Peyer's patch (tissue), 4 donors: ENCODE results near the gene DGKI. TPM values are rescaled to one million over a fixed set of nuclear protein-coding genes. Genes with fewer than 3 reads are reported as not detected.

Experiments
- DNase-seq, 3 donors: peaks; one replicate each; pipeline ENCODE4 v3.0.0-alpha.2; 2017 to 2019
- H3K27ac ChIP-seq, 4 donors: fragments of 200-600 bp; sonication (generic); one replicate each; pipeline ENCODE4 v1.5.1; 2016 to 2019
- H3K27me3 ChIP-seq, 2 donors: fragments of 200-600 bp; sonication (generic); one replicate each; pipeline ENCODE4 v1.5.1; 2019
- H3K36me3 ChIP-seq, 3 donors: fragments of 200-600 bp; sonication (generic); one replicate each; pipeline ENCODE4 v1.5.1; 2016 to 2019
- H3K4me1 ChIP-seq, 4 donors: fragments of 200-600 bp; sonication (generic); one replicate each; pipeline ENCODE4 v1.5.1; 2016 to 2019
- H3K4me3 ChIP-seq, 4 donors: fragments of 200-600 bp; sonication (generic); 1 replicate in 3 of 4; 2 replicates in 1 of 4; pipeline ENCODE4 v1.5.1; 2016 to 2019; ENCODE audit warnings: mild to moderate bottlenecking in 1 of 4
- H3K9me3 ChIP-seq, 4 donors: fragments of 200-600 bp; sonication (generic); one replicate each; pipeline ENCODE4 v1.5.1; 2016 to 2019; ENCODE audit warnings: mild to moderate bottlenecking in 1 of 4
- POLR2A ChIP-seq, 2 donors: fragments of 450-650 bp; IDR thresholded peaks; one replicate each; pipeline ENCODE4 v1.5.1; 2017; ENCODE audit warnings: antibody characterized with exemption in 2 of 2, mild to moderate bottlenecking in 2 of 2, moderate library complexity in 2 of 2
- total RNA-seq, 4 donors: library from RNA; depleted of rRNA; stranded (reverse); fragments of >200 nt; gene quantifications; one replicate each; pipeline ENCODE4 v1.1.0, GENCODE V29; 2016
- TF ChIP-seq, protein P1 (sequence below), 6 experiments: fragments of 450-650 bp in 4 of 6; fragments of 200-600 bp in 2 of 6; sonication (generic) in 1 of 6; IDR thresholded peaks; one replicate each; pipeline ENCODE4 v1.5.1; 2017 to 2019; ENCODE audit warnings: antibody characterized with exemption in 6 of 6, mild to moderate bottlenecking in 3 of 6, moderate library complexity in 1 of 6

The DGKI gene
- total RNA-seq, 4 donors from 2014 or later: 0.19 to 0.40 (median 0.35) TPM; not detected in 1

DNA sequence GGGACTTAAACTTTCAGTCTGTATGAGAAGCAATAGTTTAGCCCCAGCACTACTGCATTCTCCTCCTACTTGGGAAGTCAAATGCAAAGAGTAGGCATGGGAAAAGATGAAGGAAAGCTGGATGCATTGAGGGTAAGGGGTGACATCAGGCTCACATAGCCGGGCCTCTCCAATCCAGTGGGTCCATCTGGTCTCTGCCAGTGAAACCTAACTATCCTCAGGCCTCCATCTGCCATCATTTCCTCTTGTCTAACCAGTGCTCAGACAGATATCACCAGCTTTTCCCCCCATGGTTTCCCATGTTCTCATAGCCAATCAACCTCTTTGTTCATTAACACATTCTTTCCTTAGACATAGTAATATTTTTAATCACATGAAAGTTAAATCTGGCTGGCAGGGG is 118.3 kb downstream of the DGKI start:
- Histone ChIP-seq H3K4me3 (no peak overlapping the region), H3K36me3 (no peaks in the 10 kb centered on the region), H3K4me1 (no peaks in the 10 kb centered on the region), H3K9me3 (no peaks in the 10 kb centered on the region), H3K27me3 (no peaks in the 10 kb centered on the region), H3K27ac (no peak overlapping the region)
- TF ChIP-seq, protein P1, sequence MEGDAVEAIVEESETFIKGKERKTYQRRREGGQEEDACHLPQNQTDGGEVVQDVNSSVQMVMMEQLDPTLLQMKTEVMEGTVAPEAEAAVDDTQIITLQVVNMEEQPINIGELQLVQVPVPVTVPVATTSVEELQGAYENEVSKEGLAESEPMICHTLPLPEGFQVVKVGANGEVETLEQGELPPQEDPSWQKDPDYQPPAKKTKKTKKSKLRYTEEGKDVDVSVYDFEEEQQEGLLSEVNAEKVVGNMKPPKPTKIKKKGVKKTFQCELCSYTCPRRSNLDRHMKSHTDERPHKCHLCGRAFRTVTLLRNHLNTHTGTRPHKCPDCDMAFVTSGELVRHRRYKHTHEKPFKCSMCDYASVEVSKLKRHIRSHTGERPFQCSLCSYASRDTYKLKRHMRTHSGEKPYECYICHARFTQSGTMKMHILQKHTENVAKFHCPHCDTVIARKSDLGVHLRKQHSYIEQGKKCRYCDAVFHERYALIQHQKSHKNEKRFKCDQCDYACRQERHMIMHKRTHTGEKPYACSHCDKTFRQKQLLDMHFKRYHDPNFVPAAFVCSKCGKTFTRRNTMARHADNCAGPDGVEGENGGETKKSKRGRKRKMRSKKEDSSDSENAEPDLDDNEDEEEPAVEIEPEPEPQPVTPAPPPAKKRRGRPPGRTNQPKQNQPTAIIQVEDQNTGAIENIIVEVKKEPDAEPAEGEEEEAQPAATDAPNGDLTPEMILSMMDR (IDR thresholded peaks at IDR 0.05): no peak
- TF ChIP-seq POLR2A (IDR thresholded peaks at IDR 0.05): no peak
- DNase-seq: no peak

DNA sequence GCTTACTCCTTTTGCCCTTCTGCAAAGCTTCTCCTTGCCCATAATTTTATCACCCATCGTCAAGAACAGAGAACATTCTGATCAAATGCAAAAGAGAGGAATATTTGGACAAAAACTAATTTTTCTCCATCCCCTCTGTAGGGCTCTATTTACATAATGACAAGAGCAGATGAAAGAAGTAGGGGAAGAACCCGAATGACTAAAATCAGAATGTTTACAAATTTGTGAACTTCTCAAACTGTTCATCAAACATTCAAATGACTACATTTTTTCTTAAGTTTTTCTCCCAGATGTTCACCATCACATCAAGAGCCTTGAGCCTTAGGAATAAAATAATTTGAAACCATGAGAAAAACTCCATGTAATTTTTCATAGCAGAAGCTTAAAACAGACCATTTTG is 119.4 kb downstream of the DGKI start:
- H3K36me3 ChIP-seq: no peaks in the 10 kb centered on the region
- H3K4me3 ChIP-seq: no peak overlapping the region
- H3K27me3 ChIP-seq: no peaks in the 10 kb centered on the region
- no peak for DNase-seq
- no peaks in the 10 kb centered on the region for H3K9me3 ChIP-seq
- H3K4me1 ChIP-seq: no peaks in the 10 kb centered on the region
- H3K27ac ChIP-seq: no peak overlapping the region
- TF ChIP-seq, protein P1 (IDR thresholded peaks at IDR 0.05): no peak
- TF ChIP-seq POLR2A (IDR thresholded peaks at IDR 0.05): no peak

DNA sequence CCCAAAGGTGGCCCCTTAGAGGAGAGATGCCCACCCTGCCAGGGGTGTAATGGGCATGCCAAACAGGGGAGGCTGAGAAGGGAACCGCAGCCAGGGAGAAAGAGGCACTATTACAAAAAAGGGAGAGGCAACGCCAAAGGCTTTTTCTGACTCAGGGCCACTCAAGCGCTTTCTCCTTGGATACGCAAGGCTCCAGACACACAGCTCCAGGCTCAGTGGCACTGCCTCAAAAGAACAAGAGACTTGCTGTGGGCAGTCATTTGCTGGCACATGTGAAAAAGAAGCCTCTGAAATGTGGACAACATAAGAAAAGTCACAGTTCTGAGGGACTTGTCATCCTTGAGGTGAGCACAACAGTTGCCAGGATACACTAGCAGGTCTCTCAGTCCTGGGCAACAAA is 128.4 kb downstream of the DGKI start:
- H3K36me3 ChIP-seq: no peaks in the 10 kb centered on the region
- no peak for DNase-seq
- no peak overlapping the region for H3K4me3 ChIP-seq
- no peaks in the 10 kb centered on the region for H3K4me1 ChIP-seq
- no peaks in the 10 kb centered on the region for H3K9me3 ChIP-seq
- TF ChIP-seq POLR2A (IDR thresholded peaks at IDR 0.05): no peak
- TF ChIP-seq, protein P1 (IDR thresholded peaks at IDR 0.05): no peak
- no peaks in the 10 kb centered on the region for H3K27me3 ChIP-seq
- H3K27ac ChIP-seq: no peak overlapping the region

DNA sequence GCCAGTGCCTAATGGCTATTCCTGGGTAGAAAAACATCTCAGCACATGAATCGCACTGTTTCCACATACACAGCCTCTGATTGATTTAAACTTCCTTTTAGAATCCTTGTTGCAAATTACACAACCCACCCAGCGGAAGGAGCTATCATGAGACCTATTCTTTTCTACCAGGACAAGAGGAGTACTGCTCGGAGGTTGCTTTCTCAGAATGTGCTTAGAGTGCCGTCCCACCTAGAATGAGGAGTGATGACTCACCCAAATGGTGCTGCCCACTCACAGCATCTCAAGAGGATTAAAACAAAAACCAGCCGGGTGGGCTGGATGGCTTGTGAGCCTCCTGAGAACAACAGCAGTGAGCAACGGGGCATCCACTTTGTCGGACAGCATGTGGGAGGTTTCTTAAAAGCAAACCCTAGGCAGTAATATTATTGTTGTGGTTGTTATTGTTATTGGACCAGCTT is 128.9 kb downstream of the DGKI start:
- Histone ChIP-seq H3K36me3 (no peaks in the 10 kb centered on the region), H3K4me3 (no peak overlapping the region), H3K27ac (no peak overlapping the region), H3K27me3 (no peaks in the 10 kb centered on the region), H3K9me3 (no peaks in the 10 kb centered on the region), H3K4me1 (no peaks in the 10 kb centered on the region)
- no peak for DNase-seq
- TF ChIP-seq POLR2A (IDR thresholded peaks at IDR 0.05): no peak
- TF ChIP-seq, protein P1 (IDR thresholded peaks at IDR 0.05): no peak

DNA sequence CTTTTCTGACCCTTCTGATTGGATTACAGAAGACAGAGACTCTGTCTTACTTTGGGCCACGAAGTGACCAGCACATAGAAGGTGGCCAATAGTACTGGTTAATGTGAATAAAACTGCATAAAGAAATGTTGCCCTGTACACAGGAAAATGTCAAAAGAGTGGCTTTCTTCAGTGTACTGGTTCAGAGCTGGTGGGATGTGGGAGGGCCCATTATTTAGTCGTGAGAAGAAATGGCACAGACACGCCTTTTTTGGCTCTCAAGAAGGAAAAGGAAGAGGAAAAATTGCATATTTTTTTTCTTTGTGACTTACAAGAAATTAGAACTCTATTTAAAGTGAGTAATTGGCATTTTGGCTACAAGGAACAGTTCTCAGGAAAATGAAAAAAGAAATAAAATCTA is 129.7 kb downstream of the DGKI start:
- Histone ChIP-seq H3K27me3 (no peaks in the 10 kb centered on the region), H3K36me3 (no peaks in the 10 kb centered on the region), H3K4me1 (no peaks in the 10 kb centered on the region), H3K9me3 (no peaks in the 10 kb centered on the region), H3K27ac (no peak overlapping the region), H3K4me3 (no peak overlapping the region)
- no peak for DNase-seq
- TF ChIP-seq, protein P1 (IDR thresholded peaks at IDR 0.05): no peak
- TF ChIP-seq POLR2A (IDR thresholded peaks at IDR 0.05): no peak

DNA sequence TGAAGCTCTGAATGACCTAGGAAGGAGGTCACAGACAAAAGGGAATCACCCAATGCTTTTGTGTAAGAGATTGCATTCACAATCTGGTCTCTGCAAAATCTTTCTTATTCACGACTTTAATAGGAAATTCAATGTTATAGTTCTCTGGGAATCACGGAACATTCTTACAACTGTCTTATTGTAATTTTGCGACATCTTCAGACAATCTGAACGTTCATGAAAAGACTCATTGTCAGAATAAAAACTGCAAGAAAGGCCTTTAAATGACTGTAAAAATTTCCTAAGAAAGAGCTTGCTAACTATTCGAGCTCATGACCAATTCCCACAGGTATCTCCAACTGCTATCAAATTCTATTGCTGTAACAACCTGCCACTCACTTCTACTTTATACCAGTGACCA is 130.7 kb downstream of the DGKI start:
- no peak for TF ChIP-seq POLR2A (IDR thresholded peaks at IDR 0.05)
- TF ChIP-seq, protein P1 (IDR thresholded peaks at IDR 0.05): no peak
- DNase-seq: no peak
- Histone ChIP-seq H3K36me3 (no peaks in the 10 kb centered on the region), H3K27me3 (no peaks in the 10 kb centered on the region), H3K9me3 (no peaks in the 10 kb centered on the region), H3K4me3 (no peak overlapping the region), H3K4me1 (no peaks in the 10 kb centered on the region), H3K27ac (no peak overlapping the region)
